Left ventricle myocardium inferior (tissue), 1 donor: Measurements from ENCODE around the gene RPS6KA2. TPM values are rescaled to one million over a fixed set of nuclear protein-coding genes. Genes with fewer than 3 reads are reported as not detected.

Experiments
- DNase-seq: peaks from one replicate; pipeline ENCODE4 v3.0.0-alpha.2; 2020
- H3K27ac ChIP-seq: fragments of 200-600 bp; replicated peaks from 2 replicates; pipeline ENCODE4 v1.8.0; 2021
- H3K27me3 ChIP-seq: fragments of 200-600 bp; 2 replicates; pipeline ENCODE4 v1.8.0; 2021; ENCODE audit warnings: low read depth
- H3K36me3 ChIP-seq: fragments of 200-600 bp; 2 replicates; pipeline ENCODE4 v1.8.0; 2021
- H3K4me1 ChIP-seq: fragments of 200-600 bp; 2 replicates; pipeline ENCODE4 v1.8.0; 2021
- H3K4me3 ChIP-seq: fragments of 200-600 bp; 2 replicates; pipeline ENCODE4 v1.8.0; 2021; ENCODE audit warnings: mild to moderate bottlenecking, moderate library complexity
- H3K9me3 ChIP-seq: fragments of 200-600 bp; replicated peaks from 2 replicates; pipeline ENCODE4 v1.8.0; 2021
- intact Hi-C: fragments of 100-400 bp; cut with micrococcal nuclease; formaldehyde crosslinking; loops from one replicate; pipeline ENCODE4 v1.11.0; 2022
- total RNA-seq: library from RNA; stranded (reverse); fragmentation: NEBNext Ultra II Directional; extraction: Animal tissue kit (Norgen Biotek cat#: 25700); gene quantifications from one replicate; pipeline ENCODE4 v1.2.1, GENCODE V29; 2021
- TF ChIP-seq, protein P1 (sequence below): fragments of 200-600 bp; IDR thresholded peaks from 2 replicates; pipeline ENCODE4 v1.8.0; 2021; ENCODE audit warnings: antibody characterized with exemption, mild to moderate bottlenecking, borderline replicate concordance
- donor health status: DM: no; HTN: yes; CAD: no; lungs with severe emphysema.

The RPS6KA2 gene
- total RNA-seq, 1 donor from 2014 or later: 77.2 TPM

DNA sequence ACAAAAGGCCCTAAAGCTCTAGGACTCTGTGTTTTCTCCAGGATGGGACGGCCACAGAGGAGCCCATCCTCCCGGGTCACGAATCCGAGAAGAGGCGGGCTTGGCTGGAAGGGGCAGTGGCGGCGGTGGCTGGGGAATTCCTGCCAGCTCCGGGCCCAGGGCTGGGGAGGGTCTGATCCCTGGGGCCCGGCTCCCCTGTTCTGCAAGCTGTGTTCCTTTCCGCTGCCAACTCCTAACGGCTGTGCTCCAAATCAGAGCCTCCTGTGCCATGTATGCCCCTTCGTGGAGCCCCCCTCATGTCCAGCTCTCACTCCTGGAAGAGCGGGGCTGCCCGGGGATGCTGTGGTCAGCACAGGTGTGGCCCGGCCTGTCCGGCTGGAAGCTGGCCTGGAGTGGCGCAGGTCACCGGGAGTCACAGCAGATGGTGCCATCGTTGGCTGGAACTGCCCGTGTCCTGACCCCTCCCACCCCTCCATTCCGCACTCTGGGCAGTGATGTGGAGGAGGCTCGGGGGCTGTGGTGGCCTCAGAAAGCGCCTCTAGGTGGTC, 156.1 kb downstream of the RPS6KA2 start:
- Histone ChIP-seq H3K4me3 (no peak overlapping the region), H3K27me3 (no peaks in the 10 kb centered on the region), H3K36me3 (peaks cover 52% of the 10 kb centered on the region), H3K27ac (no peak overlapping the region), H3K4me1 (no peaks in the 10 kb centered on the region), H3K9me3 (no peaks in the 10 kb centered on the region)
- no peak for DNase-seq
- intact Hi-C loops: no loop called here
- TF ChIP-seq, protein P1, sequence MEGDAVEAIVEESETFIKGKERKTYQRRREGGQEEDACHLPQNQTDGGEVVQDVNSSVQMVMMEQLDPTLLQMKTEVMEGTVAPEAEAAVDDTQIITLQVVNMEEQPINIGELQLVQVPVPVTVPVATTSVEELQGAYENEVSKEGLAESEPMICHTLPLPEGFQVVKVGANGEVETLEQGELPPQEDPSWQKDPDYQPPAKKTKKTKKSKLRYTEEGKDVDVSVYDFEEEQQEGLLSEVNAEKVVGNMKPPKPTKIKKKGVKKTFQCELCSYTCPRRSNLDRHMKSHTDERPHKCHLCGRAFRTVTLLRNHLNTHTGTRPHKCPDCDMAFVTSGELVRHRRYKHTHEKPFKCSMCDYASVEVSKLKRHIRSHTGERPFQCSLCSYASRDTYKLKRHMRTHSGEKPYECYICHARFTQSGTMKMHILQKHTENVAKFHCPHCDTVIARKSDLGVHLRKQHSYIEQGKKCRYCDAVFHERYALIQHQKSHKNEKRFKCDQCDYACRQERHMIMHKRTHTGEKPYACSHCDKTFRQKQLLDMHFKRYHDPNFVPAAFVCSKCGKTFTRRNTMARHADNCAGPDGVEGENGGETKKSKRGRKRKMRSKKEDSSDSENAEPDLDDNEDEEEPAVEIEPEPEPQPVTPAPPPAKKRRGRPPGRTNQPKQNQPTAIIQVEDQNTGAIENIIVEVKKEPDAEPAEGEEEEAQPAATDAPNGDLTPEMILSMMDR: no peak

DNA sequence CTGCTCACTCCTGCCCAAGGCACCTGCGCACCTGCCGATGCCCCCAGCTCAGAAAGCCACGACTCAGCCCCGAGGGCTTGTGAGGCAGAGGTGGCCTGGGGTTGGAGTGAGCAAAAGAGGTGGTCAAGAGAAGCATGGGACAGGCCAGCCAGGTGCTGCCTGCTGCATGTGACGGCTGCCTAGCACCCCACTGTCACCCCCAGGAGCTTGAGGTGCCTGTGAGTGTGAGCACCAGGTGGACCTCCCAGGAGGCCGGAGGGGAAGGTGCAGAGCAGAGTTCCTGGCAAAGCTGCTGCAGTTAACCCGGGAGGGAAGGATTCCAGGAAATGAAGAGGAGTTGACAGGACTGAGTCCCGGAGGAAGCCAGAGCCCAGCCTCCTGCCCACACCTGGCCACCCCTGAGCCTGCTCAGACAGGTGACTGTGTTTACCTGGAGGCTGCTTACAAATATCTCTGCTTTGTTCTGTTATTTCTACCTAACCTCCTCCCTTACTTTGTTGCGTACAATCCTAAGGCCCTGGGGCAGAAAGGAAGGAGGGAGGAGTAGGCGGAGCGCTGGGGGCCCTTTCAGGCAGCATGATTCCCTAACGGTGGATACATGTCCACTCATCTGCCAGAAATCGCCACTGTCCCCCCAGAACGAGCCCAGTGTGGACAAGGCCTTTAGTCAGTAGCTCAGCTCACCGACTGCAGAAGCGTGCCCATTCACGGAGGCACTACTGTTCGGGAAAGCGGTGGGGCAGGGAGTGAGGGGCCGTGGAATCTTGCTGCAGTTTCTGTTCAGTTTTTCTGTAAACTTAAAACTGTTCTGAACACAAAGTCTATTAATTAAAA, 156.8 kb downstream of the RPS6KA2 start:
- Histone ChIP-seq H3K27me3 (no peaks in the 10 kb centered on the region), H3K27ac (no peak overlapping the region), H3K4me3 (no peak overlapping the region), H3K4me1 (no peaks in the 10 kb centered on the region), H3K36me3 (peaks cover 55% of the 10 kb centered on the region), H3K9me3 (no peaks in the 10 kb centered on the region)
- DNase-seq: no peak
- TF ChIP-seq, protein P1: no peak
- intact Hi-C loops: no loop called here

DNA sequence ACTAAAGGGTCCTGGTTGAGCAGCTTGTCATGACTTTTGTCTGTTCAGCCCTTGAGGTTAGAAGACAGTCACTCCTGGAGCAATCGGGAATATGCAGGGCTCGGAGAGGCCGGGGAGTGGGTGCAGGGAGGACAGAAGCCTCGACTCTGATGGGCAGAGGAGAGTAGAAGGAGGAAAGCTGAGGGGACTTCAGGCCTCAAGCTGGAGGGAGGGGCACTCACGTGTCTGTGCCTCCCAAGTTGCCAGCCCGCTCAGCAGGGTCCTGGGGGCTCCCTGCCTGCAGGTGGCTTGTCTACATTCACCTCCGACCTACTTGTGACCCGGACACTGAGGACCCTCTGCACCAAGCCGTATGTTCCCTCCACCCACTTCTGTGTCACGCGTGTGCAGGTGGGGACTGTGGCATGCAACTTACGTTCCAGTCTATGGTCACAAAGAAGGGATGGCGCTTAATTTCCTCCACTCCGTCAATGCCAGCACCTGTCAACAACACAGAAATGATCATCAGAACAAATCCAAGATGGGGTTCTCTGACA, 157.6 kb downstream of the RPS6KA2 start:
- no peak for DNase-seq
- Histone ChIP-seq H3K36me3 (peaks cover 62% of the 10 kb centered on the region), H3K9me3 (no peaks in the 10 kb centered on the region), H3K27me3 (no peaks in the 10 kb centered on the region), H3K4me3 (no peak overlapping the region), H3K4me1 (no peaks in the 10 kb centered on the region), H3K27ac (no peak overlapping the region)
- intact Hi-C loops: no loop called here
- TF ChIP-seq, protein P1: no peak

DNA sequence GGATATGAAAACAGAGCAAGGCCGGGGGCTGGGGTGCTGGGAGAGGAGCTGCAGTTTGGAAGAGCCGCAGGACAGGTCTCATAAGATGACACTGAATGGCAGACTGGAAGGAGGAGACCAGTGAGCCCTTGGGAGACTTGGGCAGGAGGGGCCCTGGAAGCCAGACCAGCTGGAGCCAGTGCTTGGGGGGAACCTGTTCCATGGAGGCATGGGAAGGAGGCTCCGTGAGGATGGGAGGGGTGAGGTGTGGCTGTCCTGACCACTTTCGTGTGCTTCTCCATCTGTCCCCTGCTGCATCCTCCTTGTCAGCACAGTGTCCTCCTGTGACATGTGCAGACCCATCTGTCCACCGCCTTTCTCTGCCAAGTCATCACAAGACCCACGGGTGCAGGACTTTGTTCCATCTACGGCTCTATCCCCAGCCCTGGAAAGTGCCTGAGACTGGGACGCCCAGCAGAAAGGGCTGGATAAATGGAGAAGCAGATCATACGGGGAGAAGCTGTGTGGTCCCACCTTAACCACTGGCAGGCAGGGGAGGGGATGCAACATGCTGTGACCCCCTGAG, 159.5 kb downstream of the RPS6KA2 start:
- Histone ChIP-seq H3K4me1 (no peaks in the 10 kb centered on the region), H3K4me3 (no peak overlapping the region), H3K27me3 (no peaks in the 10 kb centered on the region), H3K36me3 (peaks cover 74% of the 10 kb centered on the region), H3K9me3 (no peaks in the 10 kb centered on the region), H3K27ac (no peak overlapping the region)
- intact Hi-C loops: no loop called here
- TF ChIP-seq, protein P1: no peak
- DNase-seq: no peak

DNA sequence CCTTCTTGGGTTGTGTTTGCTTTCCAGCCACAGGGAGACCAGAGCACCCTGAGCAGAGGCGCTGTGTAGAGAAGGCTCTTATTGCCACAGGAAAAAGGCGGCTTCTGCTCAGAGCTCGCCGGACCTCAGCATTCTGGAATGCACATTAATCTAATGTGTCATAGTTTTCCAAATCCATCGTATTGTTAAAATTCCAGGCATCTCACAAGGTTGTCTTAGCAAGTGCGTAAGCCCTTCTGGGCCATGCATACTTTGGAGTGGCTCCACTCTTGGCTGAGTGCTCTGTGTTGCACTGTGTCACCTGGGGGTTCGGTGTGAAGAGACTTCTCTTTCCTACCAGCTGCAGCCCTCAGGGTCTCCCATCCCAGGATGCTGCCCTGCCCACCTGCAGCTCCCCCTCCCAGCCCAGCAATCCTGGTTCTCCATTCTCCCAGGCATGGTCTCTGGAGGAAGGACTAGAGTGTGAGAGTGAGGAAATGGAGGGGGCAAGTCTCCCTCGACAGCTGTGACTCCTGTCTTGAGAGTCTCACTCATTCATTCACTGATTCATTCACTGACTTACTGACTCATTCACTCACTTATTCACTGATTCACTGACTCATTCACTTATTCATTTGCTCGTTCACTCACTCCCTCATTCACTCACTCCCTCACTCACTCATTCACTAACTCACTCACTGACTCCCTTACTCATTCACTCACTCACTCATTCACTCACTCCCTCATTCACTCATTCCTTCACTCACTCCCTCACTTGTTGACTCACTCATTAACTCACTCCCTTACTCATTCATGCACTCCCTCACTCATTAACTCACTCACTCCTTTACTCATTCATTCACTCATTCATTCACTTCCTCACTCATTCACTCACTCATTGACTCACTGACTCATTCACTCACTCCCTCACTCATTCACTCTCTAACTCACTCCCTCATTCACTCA, 160.6 kb downstream of the RPS6KA2 start:
- H3K9me3 ChIP-seq: no peaks in the 10 kb centered on the region
- peaks cover 9% of the 10 kb centered on the region for H3K4me1 ChIP-seq
- TF ChIP-seq, protein P1: no peak
- DNase-seq: no peak
- H3K27me3 ChIP-seq: no peaks in the 10 kb centered on the region
- intact Hi-C loops: no loop called here
- peaks cover 66% of the 10 kb centered on the region for H3K36me3 ChIP-seq
- no peak overlapping the region for H3K4me3 ChIP-seq
- no peak overlapping the region for H3K27ac ChIP-seq
